Mucosa of stomach (tissue), 1 donor: ENCODE results near the gene ENDOV.

Source experiments
- H3K27me3 ChIP-seq: one replicate; pipeline ENCODE4 v1.7.0; 2013; ENCODE audit warnings: mild to moderate bottlenecking, low read length; ENCODE audit not compliant: control insufficient read depth, insufficient read depth
- H3K36me3 ChIP-seq: one replicate; pipeline ENCODE4 v1.7.0; 2013; ENCODE audit warnings: low read length; ENCODE audit not compliant: control insufficient read depth, insufficient read depth
- H3K4me1 ChIP-seq: one replicate; pipeline ENCODE4 v1.7.0; 2013; ENCODE audit warnings: mild to moderate bottlenecking, low read length; ENCODE audit not compliant: control insufficient read depth, insufficient read depth
- H3K4me3 ChIP-seq: one replicate; pipeline ENCODE4 v1.7.0; 2013; ENCODE audit warnings: low read length
- H3K9ac ChIP-seq: one replicate; pipeline ENCODE4 v1.7.0; 2013; ENCODE audit warnings: mild to moderate bottlenecking, low read length, moderate library complexity
- H3K9me3 ChIP-seq: one replicate; pipeline ENCODE4 v1.7.0; 2013; ENCODE audit warnings: mild to moderate bottlenecking, low read length, moderate library complexity; ENCODE audit not compliant: control insufficient read depth
- donor health status: Pancreatic carcinoma.

ENDOV gene

DNA sequence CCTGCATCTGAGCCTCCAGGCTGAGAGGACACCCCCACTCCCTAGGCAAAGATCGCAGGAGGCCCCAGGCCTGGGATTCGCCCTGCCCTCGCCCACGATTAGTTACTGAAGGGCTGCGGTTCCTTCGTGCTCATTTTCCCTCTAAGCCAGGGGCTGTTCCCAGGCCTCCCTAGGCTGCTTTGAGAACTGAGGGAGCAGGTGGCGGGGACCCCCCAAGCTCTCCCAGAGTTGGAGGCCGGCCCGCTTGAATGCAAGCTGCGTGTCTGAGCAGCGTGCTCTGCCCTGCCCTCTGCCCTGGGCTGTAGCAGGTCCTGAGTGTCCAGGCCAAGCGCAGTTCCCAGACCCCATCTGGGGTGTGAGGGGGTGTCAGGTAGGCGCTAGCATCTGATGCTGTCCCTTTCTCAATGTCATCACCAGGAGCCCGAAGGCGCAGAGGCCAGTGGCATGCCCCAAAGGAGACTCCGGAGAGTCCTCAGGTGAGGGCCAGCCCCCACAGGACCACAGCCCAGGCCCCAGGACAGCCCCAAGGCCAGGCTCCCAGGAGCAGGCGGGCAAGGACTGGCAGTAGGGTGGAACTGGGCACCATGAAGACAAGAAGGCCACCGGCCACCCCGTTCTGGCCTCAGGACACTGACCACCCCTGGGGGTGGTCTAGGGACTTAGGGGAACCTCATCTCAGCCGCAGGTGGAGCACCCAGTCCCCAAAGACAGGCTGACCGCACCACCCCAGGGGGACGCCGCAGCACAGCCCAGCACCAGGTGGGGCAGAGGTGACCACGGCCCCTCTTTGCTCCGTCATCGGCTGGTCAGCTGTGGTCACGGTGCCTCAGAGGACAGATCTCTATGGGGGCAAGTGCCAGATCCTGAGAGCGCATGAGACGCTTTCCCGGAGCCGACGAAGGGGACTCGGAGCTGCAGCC lies 14.6 kb downstream of the ENDOV start:
- no peak overlapping the region for H3K4me3 ChIP-seq
- no peaks in the 10 kb centered on the region for H3K9me3 ChIP-seq
- no peaks in the 10 kb centered on the region for H3K4me1 ChIP-seq
- no peaks in the 10 kb centered on the region for H3K27me3 ChIP-seq
- no peak overlapping the region for H3K9ac ChIP-seq
- H3K36me3 ChIP-seq: no peaks in the 10 kb centered on the region

DNA sequence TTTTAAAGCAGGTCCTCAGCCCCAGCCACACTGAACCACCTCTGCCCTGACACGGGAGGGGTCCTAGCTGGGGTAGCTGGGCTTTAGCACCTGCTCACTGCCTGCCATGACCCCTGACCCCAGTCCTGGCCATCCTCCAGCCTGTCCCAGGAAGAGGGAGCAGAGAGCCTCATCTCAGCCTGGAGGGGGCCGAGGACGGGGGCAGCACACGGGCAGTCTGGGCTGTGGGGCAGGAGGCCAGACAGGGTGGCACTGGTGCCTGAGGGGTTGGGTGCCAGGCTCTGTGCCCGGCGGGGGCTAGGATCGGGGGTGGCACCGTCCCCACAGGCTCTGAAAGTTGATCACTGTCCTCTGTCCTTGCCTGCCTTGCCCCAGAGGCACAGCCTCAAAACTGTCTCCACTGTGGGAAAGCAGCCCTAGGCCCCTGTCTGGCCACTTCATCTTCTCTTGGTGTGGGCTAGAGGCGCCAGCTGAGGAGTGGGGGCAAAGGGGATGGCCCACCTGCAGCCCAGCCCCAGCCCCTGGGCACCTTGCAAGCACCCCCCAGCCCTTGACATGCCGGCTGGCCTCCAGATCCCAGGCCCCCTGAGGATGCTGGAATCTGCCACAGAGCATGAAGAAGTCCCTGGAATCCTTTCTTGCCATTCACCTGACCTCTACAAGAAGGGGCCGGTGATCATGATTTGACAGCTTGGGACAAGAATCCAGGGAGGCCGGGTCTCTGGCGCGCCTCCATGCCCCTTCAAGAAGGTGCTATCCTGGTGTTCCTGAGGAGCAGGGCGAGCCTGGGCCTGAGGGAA lies 15.7 kb downstream of the ENDOV start:
- Histone ChIP-seq H3K9ac (no peak overlapping the region), H3K4me3 (no peak overlapping the region), H3K9me3 (no peaks in the 10 kb centered on the region), H3K36me3 (no peaks in the 10 kb centered on the region), H3K4me1 (no peaks in the 10 kb centered on the region), H3K27me3 (no peaks in the 10 kb centered on the region)

DNA sequence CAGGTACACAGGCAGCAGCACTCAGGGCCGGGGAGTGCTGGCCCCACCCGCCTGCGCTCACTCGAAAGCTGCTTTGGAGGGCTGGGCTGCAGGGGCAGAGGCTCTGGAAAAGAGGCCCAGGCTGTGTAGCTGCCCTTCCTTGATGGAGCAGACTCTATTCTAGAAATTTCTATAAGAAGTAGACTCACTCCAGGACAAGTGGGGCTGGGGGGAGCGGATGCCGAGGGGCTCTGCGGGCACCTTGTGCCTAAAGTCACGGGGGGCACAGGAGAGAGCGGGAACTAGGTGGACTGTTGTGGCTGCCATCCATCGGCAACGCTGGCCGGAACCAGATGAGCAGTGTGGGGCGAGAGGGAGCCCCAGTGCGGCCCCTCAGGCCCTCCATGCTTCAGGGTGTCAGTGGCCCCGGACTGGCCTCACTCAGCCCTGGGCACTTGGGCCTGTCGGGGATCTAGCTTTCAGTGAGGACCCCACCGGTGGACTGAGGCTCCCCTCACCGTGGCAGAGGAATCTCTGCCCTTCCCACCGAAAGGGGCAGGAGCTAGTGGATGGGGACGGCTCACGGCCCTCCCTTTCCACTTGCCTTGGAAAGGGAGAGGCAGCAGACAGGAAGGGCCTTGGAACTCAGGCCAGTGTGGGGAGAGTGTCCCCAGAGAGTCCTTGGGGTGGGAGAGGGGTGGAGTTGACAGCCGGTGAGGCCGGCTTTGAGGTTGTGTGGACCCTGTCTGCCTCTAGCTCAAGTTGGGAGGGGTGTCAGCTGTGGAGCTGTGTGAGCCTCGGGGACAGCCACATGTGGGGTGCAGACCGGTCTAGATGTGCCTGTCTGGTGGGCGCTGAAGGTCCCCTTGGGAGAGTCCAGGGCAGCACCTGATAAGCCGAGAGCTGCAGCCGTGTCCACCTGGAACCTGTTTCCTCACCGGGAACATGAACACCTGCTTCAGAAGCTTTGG lies 16.6 kb downstream of the ENDOV start:
- H3K36me3 ChIP-seq: no peaks in the 10 kb centered on the region
- no peak overlapping the region for H3K4me3 ChIP-seq
- no peaks in the 10 kb centered on the region for H3K4me1 ChIP-seq
- no peaks in the 10 kb centered on the region for H3K27me3 ChIP-seq
- no peaks in the 10 kb centered on the region for H3K9me3 ChIP-seq
- no peak overlapping the region for H3K9ac ChIP-seq

DNA sequence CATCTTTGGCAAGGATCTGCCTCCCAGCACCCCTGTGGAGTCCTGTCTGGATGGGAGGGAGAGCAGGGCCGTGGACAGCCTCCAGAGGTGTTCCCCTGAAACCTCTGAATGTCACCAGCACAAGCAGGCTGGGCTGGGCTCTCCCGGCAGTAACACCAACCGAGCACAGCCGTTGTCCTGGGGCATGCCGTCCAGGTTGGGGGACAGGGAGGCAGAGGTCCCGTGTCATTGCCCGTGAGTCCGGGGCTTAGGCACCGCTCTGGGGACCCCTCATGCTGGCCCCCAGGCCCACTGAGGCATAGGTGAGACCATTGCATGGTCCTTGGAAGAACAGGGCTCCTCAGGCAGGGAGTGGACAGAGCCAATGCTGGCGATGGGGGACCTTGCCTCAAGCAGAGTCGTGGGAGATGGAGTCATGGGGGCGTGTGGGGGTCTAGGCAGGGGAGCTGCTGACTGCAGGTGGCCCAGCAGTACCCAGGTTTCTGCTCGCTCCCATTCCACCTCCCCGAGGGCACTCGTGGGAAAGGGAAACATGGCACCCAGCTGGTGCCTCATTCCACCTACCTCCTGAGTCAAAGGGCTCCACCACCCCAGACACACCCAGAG lies 17.5 kb downstream of the ENDOV start:
- Histone ChIP-seq H3K27me3 (no peaks in the 10 kb centered on the region), H3K36me3 (no peaks in the 10 kb centered on the region), H3K4me3 (no peak overlapping the region), H3K4me1 (no peaks in the 10 kb centered on the region), H3K9ac (no peak overlapping the region), H3K9me3 (no peaks in the 10 kb centered on the region)

DNA sequence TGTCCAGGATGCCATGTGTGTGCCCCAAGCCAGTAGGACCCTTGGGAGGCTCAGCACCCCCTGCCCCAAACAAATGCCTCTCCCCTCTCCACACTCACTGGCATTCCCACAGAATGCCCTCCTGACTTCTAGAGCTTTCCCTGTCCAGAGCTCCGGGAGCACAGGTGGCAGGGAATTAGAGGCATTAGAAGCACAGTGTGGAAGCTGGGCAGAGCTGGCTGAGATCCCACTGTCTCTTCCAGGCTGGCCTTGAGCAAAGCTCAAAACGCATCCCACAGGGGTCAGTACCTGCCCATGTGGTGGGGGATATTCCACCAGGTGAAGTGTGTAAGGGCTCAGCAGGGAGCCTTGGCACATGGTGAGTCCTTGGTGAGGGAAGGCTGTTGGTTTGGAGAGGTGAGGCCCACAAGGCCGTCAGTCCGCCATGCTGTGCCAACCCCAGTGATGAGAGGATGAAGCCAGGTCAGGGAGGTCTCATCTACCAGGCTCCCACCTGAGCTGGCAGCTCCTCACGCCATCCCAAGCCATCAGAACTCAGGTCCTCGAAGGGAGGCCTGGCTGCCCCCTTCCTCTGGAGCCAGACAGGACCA lies 18.1 kb downstream of the ENDOV start:
- H3K36me3 ChIP-seq: no peaks in the 10 kb centered on the region
- no peaks in the 10 kb centered on the region for H3K9me3 ChIP-seq
- no peak overlapping the region for H3K4me3 ChIP-seq
- H3K4me1 ChIP-seq: no peaks in the 10 kb centered on the region
- no peaks in the 10 kb centered on the region for H3K27me3 ChIP-seq
- H3K9ac ChIP-seq: no peak overlapping the region

DNA sequence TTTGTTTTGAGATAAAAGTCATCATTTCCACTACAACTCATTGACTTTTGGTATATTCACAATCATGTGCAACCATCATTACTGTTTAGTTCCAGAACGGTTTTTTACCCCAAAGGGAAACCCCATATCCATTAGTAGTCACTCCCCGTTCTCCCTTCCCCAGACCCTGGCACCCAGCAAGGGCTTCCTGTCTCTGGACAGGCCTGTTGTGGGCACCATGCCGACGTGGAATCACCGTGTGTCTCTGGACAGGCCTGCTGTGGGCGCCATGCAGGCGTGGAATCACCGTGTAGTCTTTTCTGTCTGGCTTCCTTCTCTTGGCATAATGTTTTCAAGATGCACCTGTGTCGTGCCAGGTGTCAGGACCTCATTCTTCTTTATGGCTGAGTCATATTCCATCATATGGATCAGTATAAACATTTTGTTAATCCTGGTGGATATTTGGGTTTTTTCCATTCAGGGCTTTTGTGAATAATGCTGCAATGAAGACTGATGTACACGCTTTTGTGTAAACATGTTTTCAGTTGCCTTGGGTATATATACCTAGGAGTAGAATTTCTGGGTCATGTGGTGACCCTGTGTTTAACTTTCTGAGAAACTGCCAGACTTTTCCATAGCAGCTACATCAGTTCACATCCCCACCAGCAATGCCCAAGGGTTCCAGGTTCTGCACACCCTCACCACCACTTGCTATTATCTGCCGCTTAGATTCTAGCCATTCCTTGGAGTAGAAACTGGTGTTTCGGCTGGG lies 19.1 kb downstream of the ENDOV start:
- Histone ChIP-seq H3K4me3 (no peak overlapping the region), H3K9me3 (no peaks in the 10 kb centered on the region), H3K36me3 (no peaks in the 10 kb centered on the region), H3K27me3 (no peaks in the 10 kb centered on the region), H3K4me1 (no peaks in the 10 kb centered on the region), H3K9ac (no peak overlapping the region)

DNA sequence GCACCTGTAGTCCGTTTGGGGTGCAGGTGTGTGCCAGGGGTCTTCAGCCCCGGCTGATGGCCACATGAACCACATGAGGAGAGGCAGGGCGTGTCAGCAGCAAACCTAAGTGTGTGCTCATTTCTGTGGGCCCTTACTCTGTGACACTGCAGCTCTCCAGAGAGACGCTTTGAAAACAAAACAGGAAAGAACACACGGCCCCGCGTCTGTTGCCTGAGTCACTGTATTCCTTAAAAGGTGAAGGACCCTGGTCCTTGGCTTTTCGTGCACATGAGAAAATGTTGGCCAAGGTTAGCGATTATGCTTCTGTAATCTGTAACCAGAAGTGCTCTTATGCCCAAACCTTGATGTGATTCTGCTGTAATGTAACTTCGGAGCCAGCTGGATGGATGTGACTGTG lies 22.6 kb downstream of the ENDOV start:
- Histone ChIP-seq H3K4me3 (no peak overlapping the region), H3K9me3 (no peaks in the 10 kb centered on the region), H3K27me3 (peaks cover 3% of the 10 kb centered on the region), H3K36me3 (no peaks in the 10 kb centered on the region), H3K4me1 (no peaks in the 10 kb centered on the region), H3K9ac (no peak overlapping the region)

DNA sequence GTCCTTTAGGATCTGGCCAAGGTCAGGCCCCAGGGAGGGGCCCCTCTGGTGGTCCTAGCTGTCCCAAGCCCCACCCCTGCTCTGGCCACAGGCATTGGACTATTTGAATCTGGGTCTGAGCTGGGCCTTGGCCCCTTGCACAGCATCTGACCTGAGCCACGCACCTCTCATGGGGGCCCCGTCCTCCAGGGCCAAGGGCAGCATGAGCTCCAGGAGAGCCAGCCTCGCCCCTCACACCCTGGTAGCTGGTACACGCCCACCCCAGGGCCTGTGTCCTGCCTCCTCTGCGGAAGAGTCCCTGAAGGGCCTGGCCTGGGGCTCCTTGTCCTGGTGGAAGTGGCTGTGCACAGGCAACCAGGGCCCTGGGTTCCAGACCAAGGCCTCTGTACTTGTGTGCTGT lies 23.8 kb downstream of the ENDOV start:
- no peaks in the 10 kb centered on the region for H3K36me3 ChIP-seq
- H3K4me1 ChIP-seq: no peaks in the 10 kb centered on the region
- H3K9ac ChIP-seq: no peak overlapping the region
- no peaks in the 10 kb centered on the region for H3K9me3 ChIP-seq
- H3K27me3 ChIP-seq: peaks cover 3% of the 10 kb centered on the region
- H3K4me3 ChIP-seq: no peak overlapping the region

DNA sequence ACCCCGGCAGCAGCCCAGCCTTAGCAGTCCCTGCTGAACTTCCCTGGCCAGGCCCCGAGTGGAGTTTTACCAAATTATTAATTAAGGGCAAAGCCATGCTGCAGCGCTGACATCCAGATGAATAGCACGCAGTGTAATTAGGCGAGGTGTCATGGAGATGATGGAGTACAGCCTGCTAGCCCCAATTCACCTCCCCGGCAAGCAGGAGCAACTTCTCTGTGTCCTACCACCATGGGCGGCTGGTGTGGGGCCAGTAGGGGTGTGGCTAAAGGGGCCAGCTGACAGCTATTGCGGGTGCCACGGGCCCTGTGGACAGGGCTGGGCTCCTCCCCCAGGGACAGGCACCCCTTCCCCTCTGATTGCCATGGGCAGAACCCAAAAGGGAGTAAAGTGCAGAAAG lies 24.5 kb downstream of the ENDOV start:
- Histone ChIP-seq H3K36me3 (no peaks in the 10 kb centered on the region), H3K9me3 (no peaks in the 10 kb centered on the region), H3K9ac (no peak overlapping the region), H3K27me3 (peaks cover 3% of the 10 kb centered on the region), H3K4me1 (no peaks in the 10 kb centered on the region), H3K4me3 (no peak overlapping the region)

DNA sequence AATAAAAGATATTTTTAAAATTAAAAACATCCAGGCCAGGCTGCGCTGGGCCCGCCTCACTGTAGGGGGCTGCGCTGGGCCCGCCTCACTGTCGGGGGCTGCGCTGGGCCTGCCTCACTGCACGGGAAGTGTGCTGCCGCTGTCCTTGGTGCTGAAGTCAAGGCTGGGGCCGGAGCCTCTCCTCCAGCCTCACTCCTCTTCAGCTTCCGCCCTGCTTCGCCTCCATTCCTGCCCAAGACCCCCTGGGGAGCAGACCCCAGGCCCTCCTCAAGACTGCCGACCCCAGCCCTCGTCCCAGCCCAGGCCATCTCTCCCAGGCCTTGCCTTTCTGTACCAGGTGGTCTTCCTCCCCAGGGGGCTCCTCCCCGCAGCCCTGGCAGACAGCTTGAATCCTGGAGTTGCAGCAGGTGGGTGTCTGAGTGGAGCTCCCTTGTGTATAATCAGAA lies 26.2 kb downstream of the ENDOV start:
- Histone ChIP-seq H3K9ac (no peak overlapping the region), H3K36me3 (no peaks in the 10 kb centered on the region), H3K4me3 (no peak overlapping the region), H3K9me3 (no peaks in the 10 kb centered on the region), H3K4me1 (no peaks in the 10 kb centered on the region), H3K27me3 (peaks cover 3% of the 10 kb centered on the region)
